Activated CD8-positive, alpha-beta memory T cell treated with anti-CD3 and anti-CD28 coated beads, Interleukin-2, amount 50 U/mL, for 24 hours (primary cell): ENCODE results near the gene MYBPHL.

Experiments used
- DNase-seq: peaks from one replicate; pipeline ENCODE4 v3.0.0-alpha.2; 2020; ENCODE audit errors: extremely low read depth

MYBPHL gene

DNA sequence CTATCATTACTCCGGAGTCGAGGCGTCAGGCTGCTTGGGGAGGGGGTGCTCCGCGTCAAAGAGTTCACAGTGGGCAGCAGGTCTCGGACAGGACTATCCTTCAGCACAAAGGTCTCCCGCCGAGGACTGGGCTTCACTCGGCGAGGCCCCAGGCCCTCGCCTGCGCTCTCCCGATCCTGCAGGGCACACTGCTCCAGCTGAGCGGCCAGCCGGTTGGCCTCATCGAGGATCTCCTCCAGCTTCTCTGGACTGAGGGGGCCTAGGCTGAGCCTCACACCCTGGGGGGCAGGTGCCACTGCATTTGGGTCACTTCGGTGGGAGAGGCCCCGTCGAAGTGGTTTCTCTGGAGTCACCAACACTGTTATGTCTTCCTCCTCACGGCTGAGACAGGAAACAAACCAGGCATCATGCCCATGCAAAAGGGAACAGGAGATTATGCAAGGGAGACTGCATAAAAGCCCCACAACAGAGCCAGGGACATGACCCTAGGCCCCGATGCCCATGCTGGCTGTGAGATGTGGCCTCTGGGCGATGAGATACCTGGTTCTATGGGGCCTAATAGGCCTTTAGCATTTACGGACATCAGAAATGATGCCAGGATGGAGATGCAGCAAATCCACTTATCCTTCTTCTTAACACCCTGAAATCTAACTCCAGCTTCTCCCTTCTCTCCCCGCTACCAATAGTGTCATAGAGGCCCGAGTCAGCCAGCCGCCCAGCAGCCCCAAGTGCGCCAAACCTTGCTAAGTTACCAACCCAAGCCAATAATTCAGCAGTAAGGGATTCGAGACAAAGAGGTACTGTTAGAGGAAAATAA, 24.9 kb downstream of the MYBPHL start:
- no peak for DNase-seq

DNA sequence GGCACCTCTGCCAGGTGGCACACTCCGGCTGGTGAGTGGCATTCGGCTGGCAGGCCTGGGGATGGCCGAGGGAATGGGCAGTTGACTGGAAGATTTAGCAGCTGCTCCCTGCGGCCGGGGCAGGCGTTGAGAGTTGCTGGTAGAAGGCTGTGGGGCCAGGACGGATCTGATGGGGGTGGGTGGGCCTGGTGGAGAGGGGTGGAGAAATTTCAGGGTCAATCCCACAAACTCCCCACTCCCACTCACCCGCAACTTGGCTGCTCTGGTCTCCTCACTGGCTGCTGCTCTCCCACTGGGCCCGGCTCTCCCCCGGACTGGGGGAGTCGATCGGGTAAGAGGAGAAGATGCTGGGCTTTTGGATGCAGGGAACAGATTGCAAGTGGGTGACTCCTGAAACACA, 25.9 kb downstream of the MYBPHL start:
- no peak for DNase-seq

DNA sequence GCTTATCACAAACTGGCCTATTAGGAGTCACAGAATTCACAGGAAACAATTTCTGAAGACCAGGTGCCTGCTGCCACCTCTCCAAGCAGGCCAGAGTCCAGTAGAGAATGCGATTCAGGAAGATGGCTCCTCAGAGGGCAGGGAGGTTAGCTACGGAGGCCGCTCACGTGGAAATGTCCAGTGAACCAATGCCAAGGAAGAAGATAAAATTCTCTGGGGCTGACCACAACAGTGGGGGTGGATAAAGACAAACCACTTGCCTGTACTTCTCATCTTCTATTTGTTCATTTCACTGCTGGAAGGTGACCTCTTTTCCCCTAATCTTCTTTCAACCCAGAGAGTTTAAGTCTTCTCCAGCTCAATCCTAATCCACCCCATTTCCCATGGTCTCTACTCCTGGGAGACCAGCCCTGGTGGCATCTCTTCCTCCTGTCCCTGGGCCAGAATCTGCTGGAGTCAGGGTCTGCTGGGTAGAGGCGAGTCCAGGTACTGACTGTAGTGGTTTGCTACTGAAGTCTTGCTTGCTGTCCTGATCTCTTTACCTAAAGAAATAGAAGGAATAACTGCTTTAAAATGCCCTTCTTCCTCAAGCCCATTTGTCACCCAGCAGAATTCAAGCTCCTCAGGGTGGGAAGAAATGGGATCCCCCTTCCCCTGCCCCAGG, 27.1 kb downstream of the MYBPHL start:
- no peak for DNase-seq

DNA sequence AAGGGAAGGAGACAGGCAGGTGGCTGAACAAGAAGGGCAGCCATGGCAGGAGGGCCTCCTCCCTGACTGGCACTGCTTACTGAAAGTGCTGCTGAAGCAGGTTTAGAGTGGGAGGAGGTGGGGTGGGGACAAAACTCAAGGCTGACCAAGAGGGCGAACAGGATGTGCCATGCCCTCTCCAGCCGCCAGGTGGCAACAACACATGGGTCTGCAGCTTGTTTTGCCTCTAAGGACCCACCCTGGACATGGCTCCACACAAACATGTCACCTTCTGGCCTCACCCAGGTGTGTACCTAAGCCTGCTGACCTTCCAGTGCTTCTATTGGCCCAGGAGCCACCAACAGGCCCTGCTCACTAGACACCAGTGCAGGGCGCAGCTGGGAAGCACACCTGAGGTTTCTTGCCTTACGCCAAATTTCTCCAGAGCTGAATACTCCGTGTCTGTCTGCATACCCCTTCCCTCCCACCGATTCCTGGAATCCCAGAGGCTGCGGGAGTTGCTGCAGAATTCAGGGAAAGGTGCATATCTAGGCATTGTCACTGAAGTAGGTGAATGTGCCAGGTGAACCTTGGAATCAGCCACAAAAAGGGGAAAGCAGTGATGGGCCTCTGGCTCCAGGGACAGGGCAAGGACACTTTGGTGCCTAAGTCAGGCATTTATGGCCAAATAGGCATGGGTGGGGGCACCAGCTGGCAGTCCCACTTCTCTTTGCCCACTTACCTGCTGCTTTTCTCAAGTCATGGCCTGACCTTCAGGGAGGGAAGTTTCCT, 29.2 kb downstream of the MYBPHL start:
- DNase-seq: peak; percentile 41

GRCh38 chr1:109275706-109276345, 31.0 kb downstream of the MYBPHL start:
- DNase-seq: no peak

GRCh38 chr1:109274533-109275476, 32.0 kb downstream of the MYBPHL start:
- no peak for DNase-seq

DNA sequence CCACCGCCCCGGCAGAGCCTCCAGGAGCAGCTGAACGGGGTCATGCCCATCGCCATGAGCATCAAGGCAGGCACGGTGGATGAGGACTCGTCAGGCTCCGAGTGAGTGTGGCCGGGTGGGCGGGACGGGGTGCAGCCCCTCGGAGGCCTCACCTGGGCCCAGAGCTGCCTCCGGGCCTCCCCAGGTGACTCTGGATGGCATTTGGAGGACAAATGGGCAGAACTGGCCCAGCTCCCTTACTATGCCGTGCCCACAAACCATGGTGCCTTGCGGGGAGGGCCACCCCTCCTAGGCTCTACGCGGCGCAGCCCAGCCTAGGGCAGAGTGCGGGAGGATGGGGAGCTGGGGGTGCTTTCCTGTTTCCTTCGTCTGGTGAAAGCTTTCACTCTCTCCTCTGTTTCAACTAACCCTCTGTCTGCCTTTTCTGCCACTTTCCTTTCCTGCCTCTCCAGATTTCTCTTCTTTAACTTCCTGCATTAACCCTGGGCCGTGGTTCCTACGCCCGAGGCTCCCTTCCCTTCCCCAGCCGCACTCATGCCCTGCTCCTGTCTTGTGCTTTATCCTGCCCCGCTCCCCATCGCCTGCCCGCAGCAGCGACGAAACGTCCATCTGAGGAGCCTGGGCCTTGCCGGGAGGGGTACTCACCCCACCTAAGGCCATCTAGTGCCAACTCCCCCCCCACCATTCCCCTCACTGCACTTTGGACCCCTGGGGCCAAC, 33.1 kb downstream of the MYBPHL start:
- DNase-seq: no peak

DNA sequence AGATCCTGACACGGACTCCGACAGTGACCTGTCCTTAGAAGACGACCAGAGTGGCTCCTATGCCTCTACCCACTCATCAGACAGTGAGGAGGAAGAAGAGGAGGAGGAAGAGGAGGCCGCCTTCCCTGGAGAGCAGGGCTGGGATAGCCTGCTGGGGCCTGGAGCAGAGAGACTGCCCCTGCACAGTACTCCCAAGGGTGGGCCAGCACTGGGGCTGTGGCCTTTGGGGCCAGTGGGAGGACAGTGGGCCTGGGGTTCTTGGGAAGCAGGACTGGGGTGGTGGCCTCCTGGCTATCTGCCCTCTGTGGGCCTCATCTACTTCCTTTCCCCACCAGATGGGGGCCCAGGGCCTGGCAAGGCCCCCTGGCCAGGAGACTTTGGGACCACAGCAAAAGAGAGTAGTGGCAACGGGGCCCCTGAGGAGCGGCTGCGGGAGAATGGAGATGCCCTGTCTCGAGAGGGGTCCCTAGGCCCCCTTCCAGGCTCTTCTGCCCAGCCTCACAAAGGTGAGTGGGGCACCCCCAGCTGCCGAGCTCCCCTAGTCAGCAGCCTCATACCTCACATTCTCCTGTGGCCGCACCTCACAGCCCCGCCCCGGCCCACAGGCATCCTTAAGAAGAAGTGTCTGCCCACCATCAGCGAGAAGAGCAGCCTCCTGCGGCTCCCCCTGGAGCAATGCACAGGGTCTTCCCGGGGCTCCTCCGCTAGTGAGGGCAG, 33.8 kb downstream of the MYBPHL start:
- DNase-seq: no peak

- no peak for DNase-seq
Observed at GRCh38 chr1:109272021-109272799, 34.6 kb downstream of the MYBPHL start.

- DNase-seq: no peak
Observed at GRCh38 chr1:109271458-109271857, 35.4 kb downstream of the MYBPHL start.

DNA sequence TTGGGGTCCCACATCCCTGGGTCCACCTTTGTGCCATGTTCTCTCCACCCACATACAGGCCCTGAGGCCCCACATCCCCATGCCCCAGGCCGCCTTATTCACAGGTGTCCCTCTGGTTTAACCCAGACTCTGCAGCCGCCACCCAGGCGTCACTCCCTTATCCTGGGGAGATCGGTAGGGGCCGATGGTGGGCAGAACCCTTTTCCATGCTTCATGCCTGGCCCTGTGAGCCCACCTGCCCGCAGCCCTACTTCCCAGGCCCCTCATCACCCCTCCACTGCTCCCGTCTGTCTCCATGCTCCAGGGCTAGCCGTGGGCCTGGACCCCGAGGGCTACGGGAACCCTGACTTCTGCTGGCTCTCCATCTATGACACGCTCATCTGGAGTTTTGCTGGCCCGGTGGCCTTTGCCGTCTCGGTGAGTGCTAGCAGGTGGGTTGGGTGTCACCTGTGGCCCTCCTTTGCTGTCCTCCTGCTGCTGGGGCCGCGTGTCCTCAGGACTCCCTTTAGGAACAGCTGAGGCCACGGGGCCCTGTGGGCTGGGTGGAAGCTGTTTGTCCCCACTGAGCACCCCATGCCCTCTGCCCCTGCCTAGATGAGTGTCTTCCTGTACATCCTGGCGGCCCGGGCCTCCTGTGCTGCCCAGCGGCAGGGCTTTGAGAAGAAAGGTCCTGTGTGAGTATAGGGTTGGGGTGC, 36.0 kb downstream of the MYBPHL start:
- DNase-seq: no peak

DNA sequence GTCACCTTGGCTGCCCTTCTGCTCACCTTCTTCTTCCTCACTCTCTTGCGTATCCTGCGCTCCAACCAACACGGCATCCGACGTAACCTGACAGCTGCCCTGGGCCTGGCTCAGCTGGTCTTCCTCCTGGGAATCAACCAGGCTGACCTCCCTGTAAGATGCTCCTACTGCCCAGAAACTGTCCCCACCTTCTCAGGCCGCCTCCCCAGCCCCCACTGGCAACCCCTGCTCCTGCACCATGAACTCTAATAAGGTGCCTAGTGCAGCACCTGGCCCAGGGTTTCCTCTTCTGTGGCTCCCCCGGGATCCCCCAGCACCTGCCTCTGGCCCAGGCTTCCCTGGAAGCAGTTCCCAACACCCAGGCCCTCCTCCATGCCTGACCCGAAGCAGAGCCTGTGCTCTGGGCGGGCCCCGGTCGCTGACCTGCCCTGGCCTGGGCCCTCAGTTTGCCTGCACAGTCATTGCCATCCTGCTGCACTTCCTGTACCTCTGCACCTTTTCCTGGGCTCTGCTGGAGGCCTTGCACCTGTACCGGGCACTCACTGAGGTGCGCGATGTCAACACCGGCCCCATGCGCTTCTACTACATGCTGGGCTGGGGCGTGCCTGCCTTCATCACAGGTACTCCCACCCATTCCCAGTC, 36.7 kb downstream of the MYBPHL start:
- no peak for DNase-seq

- DNase-seq: no peak
Observed at GRCh38 chr1:109269212-109269980, 37.4 kb downstream of the MYBPHL start.

DNA sequence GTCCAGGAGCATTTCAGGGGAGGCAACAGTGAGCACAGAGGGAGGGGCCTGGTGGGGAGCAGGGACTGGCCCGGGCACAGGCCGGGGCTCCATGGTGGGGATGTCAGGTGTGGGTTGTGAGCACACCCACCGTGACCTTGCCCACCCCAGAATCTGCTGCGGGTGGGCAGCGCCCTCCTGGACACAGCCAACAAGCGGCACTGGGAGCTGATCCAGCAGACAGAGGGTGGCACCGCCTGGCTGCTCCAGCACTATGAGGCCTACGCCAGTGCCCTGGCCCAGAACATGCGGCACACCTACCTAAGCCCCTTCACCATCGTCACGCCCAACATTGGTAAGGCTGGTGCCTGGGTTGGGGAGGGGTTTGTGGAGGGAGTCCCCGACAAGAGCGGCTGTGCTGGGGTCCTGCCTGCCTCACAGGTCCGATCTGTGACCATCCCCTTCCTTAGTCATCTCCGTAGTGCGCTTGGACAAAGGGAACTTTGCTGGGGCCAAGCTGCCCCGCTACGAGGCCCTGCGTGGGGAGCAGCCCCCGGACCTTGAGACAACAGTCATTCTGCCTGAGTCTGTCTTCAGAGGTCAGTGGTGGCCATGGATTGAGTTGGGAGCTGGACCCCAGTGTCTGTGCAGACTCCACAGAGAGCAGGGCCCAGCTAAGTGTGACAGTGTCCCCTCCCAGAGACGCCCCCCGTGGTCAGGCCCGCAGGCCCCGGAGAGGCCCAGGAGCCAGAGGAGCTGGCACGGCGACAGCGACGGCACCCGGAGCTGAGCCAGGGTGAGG, 38.2 kb downstream of the MYBPHL start:
- no peak for DNase-seq

GRCh38 chr1:109267743-109268300, 39.0 kb downstream of the MYBPHL start:
- no peak for DNase-seq

- DNase-seq: no peak
Observed at GRCh38 chr1:109266965-109267364, 39.8 kb downstream of the MYBPHL start.
